ENCODE measurements around the gene ZCCHC3. TPM values are rescaled to one million over a fixed set of nuclear protein-coding genes. Genes with fewer than 3 reads are reported as not detected.

Gene ZCCHC3
- total and polyA plus RNA-seq, 8 donors = 6.2 to 59.1 (median 13.4) TPM

- intact Hi-C loops (cut with DNase I; ENCODE audit: low total_unique reads) = no loop called here
- no peak for TF ChIP-seq POLR2AphosphoS5 (IDR thresholded peaks at IDR 0.05)
- TF ChIP-seq EP300 (IDR thresholded peaks at IDR 0.05) = no peak
- no peak for TF ChIP-seq POLR2A (IDR thresholded peaks at IDR 0.05)
- TF ChIP-seq CTCF (IDR thresholded peaks at IDR 0.05) = no peak
- Histone ChIP-seq H3K27ac (peak overlapping the region; percentile 56 to 96 (median 93)), H3K36me3 (no peaks in the 10 kb centered on the region), H3K4me3 (peak overlapping the region; percentile 67 to 79 (median 76)), H3K9me3 (no peaks in the 10 kb centered on the region), H3K27me3 (peaks cover 0 to 16% (median 0%) of the 10 kb centered on the region in 3 donors), H3K4me1 (peaks cover 21 to 60% (median 59%) of the 10 kb centered on the region in 4 donors)
- DNase-seq = peak in 1 of 2 donors; percentile 27
- WGBS, 5 donors = 42 to 49% (median 48%) methylated on average over 31 of the region's 31 CpGs
Measured at GRCh38 chr20:328027-328974, 30.9 kb downstream of the ZCCHC3 start.

- DNase-seq = no peak
- intact Hi-C loops (cut with DNase I; ENCODE audit: low total_unique reads) = no loop called here
- H3K36me3 ChIP-seq = no peaks in the 10 kb centered on the region
- TF ChIP-seq POLR2A (IDR thresholded peaks at IDR 0.05) = no peak
- no peak for TF ChIP-seq POLR2AphosphoS5 (IDR thresholded peaks at IDR 0.05)
- TF ChIP-seq CTCF (IDR thresholded peaks at IDR 0.05) = no peak
- no peak for TF ChIP-seq EP300 (IDR thresholded peaks at IDR 0.05)
- no peak overlapping the region for H3K4me3 ChIP-seq
- peaks cover 15 to 52% (median 52%) of the 10 kb centered on the region in 4 donors for H3K4me1 ChIP-seq
- peaks cover 0 to 16% (median 0%) of the 10 kb centered on the region in 3 donors for H3K27me3 ChIP-seq
- WGBS, 5 donors = 38 to 56% (median 50%) methylated on average over 7 of the region's 7 CpGs
- no peaks in the 10 kb centered on the region for H3K9me3 ChIP-seq
- peak overlapping the region in 3 of 5 donors; percentile 50 to 96 (median 93) for H3K27ac ChIP-seq
Measured at GRCh38 chr20:328975-329695, 31.8 kb downstream of the ZCCHC3 start.

GRCh38 chr20:329851-330232 is 32.5 kb downstream of the ZCCHC3 start:
- intact Hi-C loops (cut with DNase I; ENCODE audit: low total_unique reads) = no loop called here

More at GRCh38 chr20:329851-330232, 32.5 kb downstream of the ZCCHC3 start:
- Histone ChIP-seq H3K4me1 (peaks cover 13 to 50% (median 45%) of the 10 kb centered on the region in 4 donors), H3K27ac (peak overlapping the region in 2 of 5 donors; percentile 41 to 96), H3K9me3 (no peaks in the 10 kb centered on the region), H3K27me3 (peaks cover 0 to 16% (median 0%) of the 10 kb centered on the region in 3 donors), H3K36me3 (no peaks in the 10 kb centered on the region), H3K4me3 (no peak overlapping the region)
- DNase-seq = no peak
- 60 to 76% (median 73%) methylated on average over 4 of the region's 4 CpGs for WGBS, 5 donors
- TF ChIP-seq EP300 (IDR thresholded peaks at IDR 0.05) = no peak
- no peak for TF ChIP-seq POLR2A (IDR thresholded peaks at IDR 0.05)
- no peak for TF ChIP-seq CTCF (IDR thresholded peaks at IDR 0.05)
- no peak for TF ChIP-seq POLR2AphosphoS5 (IDR thresholded peaks at IDR 0.05)

Measured in stomach (tissue), 9 donors.